Psoas muscle (tissue), 8 donors: ENCODE results near the gene TCEANC. TPM values are rescaled to one million over a fixed set of nuclear protein-coding genes. Genes with fewer than 3 reads are reported as not detected.

Experiments used
- ATAC-seq, 4 donors: fragments of 200-7000 bp; cut with Tn5 transposase; one replicate each; pipeline ENCODE4 v1.9.1; 2020; ENCODE audit warnings: moderate library complexity in 3 of 4, mild to moderate bottlenecking in 2 of 4
- DNase-seq, 2 donors: peaks; one replicate each; pipeline ENCODE4 v3.0.0-alpha.2; 2020
- H3K27ac ChIP-seq: fragments of 200-600 bp; one replicate; pipeline ENCODE4 v1.8.0; 2022
- H3K27me3 ChIP-seq, 3 donors: fragments of 200-600 bp in 1 of 3; one replicate each; pipeline versions ENCODE4 v1.6.1 to v1.8.0; 2013 to 2022; ENCODE audit warnings: low read length in 2 of 3, mild to moderate bottlenecking in 2 of 3, moderate library complexity in 1 of 3; ENCODE audit not compliant: insufficient read depth in 3 of 3
- H3K36me3 ChIP-seq, 2 donors: fragments of 200-600 bp in 1 of 2; one replicate each; pipeline versions ENCODE4 v1.6.1 to v1.8.0; 2013 to 2022; ENCODE audit warnings: low read depth in 1 of 2, mild to moderate bottlenecking in 1 of 2, moderate library complexity in 1 of 2; ENCODE audit not compliant: insufficient read depth in 1 of 2
- H3K4me1 ChIP-seq: fragments of 200-600 bp; one replicate; pipeline ENCODE4 v1.8.0; 2022
- H3K4me3 ChIP-seq: fragments of 200-600 bp; one replicate; pipeline ENCODE4 v1.8.0; 2022; ENCODE audit warnings: mild to moderate bottlenecking
- H3K9me3 ChIP-seq: fragments of 200-600 bp; one replicate; pipeline ENCODE4 v1.8.0; 2022
- WGBS, 3 donors: extraction: QIAGEN DNeasy Blood & Tissue Kit; methylation state at CpG; one replicate each; pipeline versions ENCODE4 v1.1.6 to v1.1.7; 2013; 5-methylcytosine and 5-hydroxymethylcytosine counted together
- intact Hi-C, 2 donors: fragments of 100-400 bp; cut with DNase I; formaldehyde crosslinking; loops; one replicate each; pipeline versions ENCODE4 v1.11.0 to v1.14.2; 2022
- polyA plus RNA-seq, 3 donors: library from polyadenylated mRNA; stranded (reverse); fragments of 200-250 nt; gene quantifications; one replicate each; pipeline ENCODE4 v1.2.3, GENCODE V29; 2013
- total RNA-seq, 4 donors: library from RNA; stranded (reverse); fragmentation: NEBNext Ultra II Directional in 2 of 4; extraction: Animal tissue kit (Norgen Biotek cat#: 25700) in 2 of 4; gene quantifications; one replicate each; pipeline versions ENCODE4 v1.2.1 to v1.2.4, GENCODE V29; 2021 to 2023
- TF ChIP-seq, protein P1 (sequence below): fragments of 200-600 bp; IDR thresholded peaks from one replicate; pipeline ENCODE4 v1.8.0; 2022; ENCODE audit warnings: antibody characterized with exemption
- donor health status: healthy with polysubstance abuse.
- donor health status: DM: no; HTN: no; CAD: no; lungs with moderate emphysema.
- donor health status: Bipolar disorder and iron deficiency.
- donor health status: healthy.
- donor health status: DM: yes; HTN: yes; CAD: no.
- donor health status: DM: no; HTN: no; CAD: no.
- donor health status: DM: no; HTN: no; CAD: no.
- donor health status: DM: yes; HTN: yes; CAD: no.

The TCEANC gene
- total and polyA plus RNA-seq, 7 donors, result 0.95 to 5.2 (median 3.5) TPM

DNA sequence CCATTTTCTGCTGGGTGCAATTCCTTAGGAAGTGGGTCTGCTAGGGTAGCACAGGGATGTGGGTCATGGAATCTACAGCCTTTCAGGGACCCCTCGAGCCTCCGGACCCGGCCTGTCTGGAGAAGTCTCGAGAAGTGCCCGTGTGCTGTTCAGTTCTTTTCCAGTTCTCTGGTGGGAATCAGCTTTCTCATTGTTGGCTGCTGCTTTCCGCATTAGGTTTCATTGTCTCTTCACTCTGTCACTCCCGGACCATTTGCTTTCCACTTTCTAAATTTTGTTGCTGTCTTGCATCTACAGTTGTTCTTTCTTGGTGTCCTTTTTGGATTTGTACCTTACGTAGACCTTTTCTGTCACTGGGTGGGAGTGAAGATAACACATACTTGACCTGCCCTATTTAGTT lies 42.0 kb downstream of the TCEANC start:
- H3K4me1 ChIP-seq, result peaks cover 27% of the 10 kb centered on the region
- peak overlapping the region; percentile 28 for H3K4me3 ChIP-seq
- no peaks in the 10 kb centered on the region for H3K9me3 ChIP-seq
- WGBS, 3 donors, result 14 to 33% (median 25%) methylated on average over 8 of the region's 8 CpGs
- no peaks in the 10 kb centered on the region for H3K36me3 ChIP-seq
- peaks cover 0 to 10% (median 0%) of the 10 kb centered on the region in 3 donors for H3K27me3 ChIP-seq
- intact Hi-C loops, result no loop called here
- ATAC-seq (peak; percentile 44 to 73 (median 54)), DNase-seq (no peak)
- H3K27ac ChIP-seq, result peak overlapping the region; percentile 53
- TF ChIP-seq, protein P1, sequence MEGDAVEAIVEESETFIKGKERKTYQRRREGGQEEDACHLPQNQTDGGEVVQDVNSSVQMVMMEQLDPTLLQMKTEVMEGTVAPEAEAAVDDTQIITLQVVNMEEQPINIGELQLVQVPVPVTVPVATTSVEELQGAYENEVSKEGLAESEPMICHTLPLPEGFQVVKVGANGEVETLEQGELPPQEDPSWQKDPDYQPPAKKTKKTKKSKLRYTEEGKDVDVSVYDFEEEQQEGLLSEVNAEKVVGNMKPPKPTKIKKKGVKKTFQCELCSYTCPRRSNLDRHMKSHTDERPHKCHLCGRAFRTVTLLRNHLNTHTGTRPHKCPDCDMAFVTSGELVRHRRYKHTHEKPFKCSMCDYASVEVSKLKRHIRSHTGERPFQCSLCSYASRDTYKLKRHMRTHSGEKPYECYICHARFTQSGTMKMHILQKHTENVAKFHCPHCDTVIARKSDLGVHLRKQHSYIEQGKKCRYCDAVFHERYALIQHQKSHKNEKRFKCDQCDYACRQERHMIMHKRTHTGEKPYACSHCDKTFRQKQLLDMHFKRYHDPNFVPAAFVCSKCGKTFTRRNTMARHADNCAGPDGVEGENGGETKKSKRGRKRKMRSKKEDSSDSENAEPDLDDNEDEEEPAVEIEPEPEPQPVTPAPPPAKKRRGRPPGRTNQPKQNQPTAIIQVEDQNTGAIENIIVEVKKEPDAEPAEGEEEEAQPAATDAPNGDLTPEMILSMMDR, result no peak

DNA sequence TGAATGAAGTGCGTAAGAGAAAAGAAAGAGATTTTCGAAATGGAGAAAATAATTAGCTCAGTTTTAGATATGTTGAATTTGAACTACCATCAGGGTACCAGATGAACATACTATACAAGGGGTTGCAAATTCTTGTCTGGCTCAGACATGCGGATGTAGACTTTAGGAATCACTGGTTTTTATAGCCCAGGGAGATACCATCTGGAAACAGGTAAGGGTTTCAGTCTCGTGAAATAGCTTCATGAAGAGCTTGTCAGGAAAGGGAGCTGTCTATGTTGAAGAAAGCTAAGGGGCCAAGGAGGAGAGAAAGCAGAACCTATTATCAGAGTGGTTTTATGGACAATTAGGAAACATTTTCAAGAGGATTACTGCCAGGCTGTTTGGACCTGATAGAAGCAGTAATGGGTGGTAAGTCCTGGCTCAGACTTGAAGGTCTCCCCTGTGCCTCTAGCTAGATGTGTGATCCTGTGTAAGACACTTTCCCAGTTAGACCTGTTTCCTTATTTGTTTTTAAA lies 42.7 kb downstream of the TCEANC start:
- H3K27me3 ChIP-seq, result peaks cover 0 to 5% (median 0%) of the 10 kb centered on the region in 3 donors
- TF ChIP-seq, protein P1, result no peak
- no peaks in the 10 kb centered on the region for H3K36me3 ChIP-seq
- no peak overlapping the region for H3K27ac ChIP-seq
- ATAC-seq (no peak), DNase-seq (no peak)
- 79 to 86% (median 80%) methylated on average over 4 of the region's 4 CpGs for WGBS, 3 donors
- H3K4me3 ChIP-seq, result peak overlapping the region; percentile 28
- intact Hi-C loops, result no loop called here
- peaks cover 27% of the 10 kb centered on the region for H3K4me1 ChIP-seq
- H3K9me3 ChIP-seq, result no peaks in the 10 kb centered on the region

DNA sequence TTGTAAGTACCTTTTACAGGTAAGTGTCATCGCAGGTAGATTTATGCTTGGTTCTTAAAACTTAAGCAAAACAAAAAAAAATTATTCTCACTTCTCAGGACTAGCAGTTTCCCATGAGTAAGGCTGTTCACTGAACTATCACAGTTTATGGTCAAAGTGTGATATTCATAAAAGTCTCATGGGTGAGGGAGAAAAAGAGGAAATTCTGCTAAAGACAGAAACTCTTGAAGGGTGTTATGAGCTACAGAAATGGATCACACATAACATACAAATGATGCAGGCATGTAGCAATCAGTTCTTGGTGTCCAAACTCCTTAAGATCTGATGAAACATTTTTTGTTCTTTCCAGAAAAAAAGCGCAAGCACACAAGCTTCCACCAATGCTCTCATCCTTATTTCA lies 44.5 kb downstream of the TCEANC start:
- no peaks in the 10 kb centered on the region for H3K9me3 ChIP-seq
- TF ChIP-seq, protein P1, result no peak
- no peak overlapping the region for H3K4me3 ChIP-seq
- no peak overlapping the region for H3K27ac ChIP-seq
- ATAC-seq (no peak), DNase-seq (no peak)
- intact Hi-C loops, result no loop called here
- H3K4me1 ChIP-seq, result peaks cover 22% of the 10 kb centered on the region
- H3K27me3 ChIP-seq, result peaks cover 0 to 5% (median 0%) of the 10 kb centered on the region in 3 donors
- WGBS, 3 donors, result 94 to 97% (median 97%) methylated on average over 2 of the region's 2 CpGs
- H3K36me3 ChIP-seq, result no peaks in the 10 kb centered on the region

DNA sequence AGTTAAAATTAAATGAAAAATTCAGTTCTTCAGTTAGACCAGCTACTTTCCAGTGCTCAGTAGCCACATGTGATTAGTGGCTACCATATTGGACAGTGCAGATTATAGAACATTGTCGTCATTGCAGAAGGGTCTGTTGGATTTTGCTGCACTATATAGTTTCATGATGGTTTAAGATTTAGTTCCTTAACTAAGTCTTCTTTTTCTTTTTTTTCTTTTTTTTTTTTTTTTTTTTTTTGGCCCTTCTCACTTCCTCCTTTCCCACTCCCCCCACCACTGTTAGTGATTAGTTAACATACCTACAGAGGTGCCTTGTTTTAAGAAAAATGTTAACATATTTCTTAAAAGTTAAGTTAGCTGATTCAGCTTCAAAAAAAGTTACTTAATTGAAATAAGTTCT lies 45.0 kb downstream of the TCEANC start:
- Histone ChIP-seq H3K36me3 (no peaks in the 10 kb centered on the region), H3K27ac (no peak overlapping the region), H3K4me1 (peaks cover 19% of the 10 kb centered on the region), H3K4me3 (no peak overlapping the region), H3K9me3 (no peaks in the 10 kb centered on the region), H3K27me3 (peaks cover 0 to 5% (median 0%) of the 10 kb centered on the region in 3 donors)
- 81 to 86% (median 86%) methylated on average over 1 of the region's 1 CpG for WGBS, 3 donors
- TF ChIP-seq, protein P1, result no peak
- DNase-seq (no peak), ATAC-seq (no peak)
- intact Hi-C loops, result no loop called here

DNA sequence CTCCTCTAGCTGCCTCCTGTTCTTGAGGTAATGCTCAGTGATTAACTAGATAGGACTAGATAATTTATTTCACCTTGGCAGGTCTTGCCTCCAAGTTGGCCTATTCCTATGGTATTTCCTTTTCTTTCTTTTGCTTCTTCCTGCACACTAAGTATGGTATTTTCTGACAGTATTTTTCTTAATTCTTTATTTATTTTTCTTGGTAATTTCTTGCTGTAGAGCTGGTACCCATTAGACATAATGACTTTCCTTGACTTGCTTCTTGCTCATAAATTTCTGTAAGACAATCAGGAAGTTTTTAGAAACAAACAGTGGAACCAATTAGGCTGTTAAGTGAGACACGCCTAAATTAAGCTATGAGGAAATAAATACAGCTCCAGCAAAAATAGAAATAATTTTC lies 45.5 kb downstream of the TCEANC start:
- Histone ChIP-seq H3K4me1 (peaks cover 19% of the 10 kb centered on the region), H3K36me3 (no peaks in the 10 kb centered on the region), H3K9me3 (no peaks in the 10 kb centered on the region), H3K27me3 (peaks cover 0 to 5% (median 0%) of the 10 kb centered on the region in 3 donors), H3K27ac (no peak overlapping the region), H3K4me3 (no peak overlapping the region)
- 44 to 69% (median 56%) methylated on average over 1 of the region's 1 CpG for WGBS, 3 donors
- DNase-seq (no peak), ATAC-seq (no peak)
- intact Hi-C loops, result no loop called here
- TF ChIP-seq, protein P1, result no peak
